GM06990 (cell line): ENCODE results near the gene KRTAP24-1.

Experiments used
- DNase-seq: peaks from one replicate; pipeline ENCODE4 v3.0.0-alpha.2; 2011; ENCODE audit not compliant: insufficient read length; ENCODE audit errors: extremely low read depth
- H3K27me3 ChIP-seq: replicated peaks from 2 replicates; pipeline ENCODE4 v1.6.0; 2011; ENCODE audit warnings: low read length; ENCODE audit not compliant: control insufficient read depth, insufficient read depth
- H3K36me3 ChIP-seq: 2 replicates; pipeline ENCODE4 v1.5.1; 2011; ENCODE audit warnings: low read length; ENCODE audit not compliant: control insufficient read depth, insufficient read depth
- H3K4me3 ChIP-seq: replicated peaks from 2 replicates; pipeline ENCODE4 v1.5.1; 2011; ENCODE audit warnings: low read depth, mild to moderate bottlenecking, control low read depth, low read length
- TF ChIP-seq, protein P1 (sequence below): IDR thresholded peaks from 2 replicates; pipeline ENCODE4 v1.5.1; 2011; ENCODE audit warnings: low read length, control low read depth, mild to moderate bottlenecking, inconsistent platforms; ENCODE audit not compliant: insufficient read depth, poor library complexity, severe bottlenecking

The KRTAP24-1 gene

DNA sequence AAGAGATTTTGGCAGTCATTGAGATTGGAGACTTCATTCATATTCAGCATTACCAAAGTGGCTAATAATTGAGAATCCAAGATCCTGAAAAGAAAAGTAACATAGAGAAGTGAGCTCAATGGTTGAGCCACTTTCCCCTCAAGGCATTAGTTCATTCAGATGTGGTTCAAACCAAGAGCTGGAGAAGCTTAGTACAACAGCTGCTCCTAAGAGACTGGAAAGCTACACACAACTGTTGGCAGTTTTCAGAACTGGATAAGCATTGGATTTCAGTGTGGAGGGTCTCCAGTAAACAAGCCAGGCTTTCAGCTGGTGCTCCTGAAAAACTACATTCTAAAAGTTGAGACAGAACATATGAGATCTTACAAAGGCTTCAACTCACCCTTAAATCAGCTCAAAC lies 37.7 kb downstream of the KRTAP24-1 start:
- no peak overlapping the region for H3K4me3 ChIP-seq
- TF ChIP-seq, protein P1, sequence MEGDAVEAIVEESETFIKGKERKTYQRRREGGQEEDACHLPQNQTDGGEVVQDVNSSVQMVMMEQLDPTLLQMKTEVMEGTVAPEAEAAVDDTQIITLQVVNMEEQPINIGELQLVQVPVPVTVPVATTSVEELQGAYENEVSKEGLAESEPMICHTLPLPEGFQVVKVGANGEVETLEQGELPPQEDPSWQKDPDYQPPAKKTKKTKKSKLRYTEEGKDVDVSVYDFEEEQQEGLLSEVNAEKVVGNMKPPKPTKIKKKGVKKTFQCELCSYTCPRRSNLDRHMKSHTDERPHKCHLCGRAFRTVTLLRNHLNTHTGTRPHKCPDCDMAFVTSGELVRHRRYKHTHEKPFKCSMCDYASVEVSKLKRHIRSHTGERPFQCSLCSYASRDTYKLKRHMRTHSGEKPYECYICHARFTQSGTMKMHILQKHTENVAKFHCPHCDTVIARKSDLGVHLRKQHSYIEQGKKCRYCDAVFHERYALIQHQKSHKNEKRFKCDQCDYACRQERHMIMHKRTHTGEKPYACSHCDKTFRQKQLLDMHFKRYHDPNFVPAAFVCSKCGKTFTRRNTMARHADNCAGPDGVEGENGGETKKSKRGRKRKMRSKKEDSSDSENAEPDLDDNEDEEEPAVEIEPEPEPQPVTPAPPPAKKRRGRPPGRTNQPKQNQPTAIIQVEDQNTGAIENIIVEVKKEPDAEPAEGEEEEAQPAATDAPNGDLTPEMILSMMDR = no peak
- no peaks in the 10 kb centered on the region for H3K27me3 ChIP-seq
- no peak for DNase-seq
- H3K36me3 ChIP-seq = no peaks in the 10 kb centered on the region

DNA sequence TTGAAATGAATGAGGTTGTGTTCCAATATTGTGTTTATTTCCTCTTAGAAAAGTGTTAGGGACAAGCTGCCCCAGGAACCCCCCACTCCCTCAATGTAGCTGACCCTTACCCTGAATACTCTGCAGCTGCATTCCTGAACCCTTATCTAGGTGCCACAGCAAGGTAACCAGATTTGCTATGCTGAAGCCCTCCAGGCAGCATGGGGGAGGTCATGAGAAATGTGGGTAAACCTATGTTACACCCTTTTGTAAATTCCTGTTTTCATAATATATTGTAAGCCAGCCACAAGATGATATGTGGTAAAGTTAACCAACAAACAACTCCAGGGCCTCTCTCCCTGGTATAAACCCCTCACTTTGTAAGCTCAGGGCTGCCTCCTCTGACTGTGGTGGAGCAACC lies 39.1 kb downstream of the KRTAP24-1 start:
- no peak for DNase-seq
- H3K4me3 ChIP-seq = no peak overlapping the region
- H3K27me3 ChIP-seq = no peaks in the 10 kb centered on the region
- no peaks in the 10 kb centered on the region for H3K36me3 ChIP-seq
- TF ChIP-seq, protein P1 = no peak

DNA sequence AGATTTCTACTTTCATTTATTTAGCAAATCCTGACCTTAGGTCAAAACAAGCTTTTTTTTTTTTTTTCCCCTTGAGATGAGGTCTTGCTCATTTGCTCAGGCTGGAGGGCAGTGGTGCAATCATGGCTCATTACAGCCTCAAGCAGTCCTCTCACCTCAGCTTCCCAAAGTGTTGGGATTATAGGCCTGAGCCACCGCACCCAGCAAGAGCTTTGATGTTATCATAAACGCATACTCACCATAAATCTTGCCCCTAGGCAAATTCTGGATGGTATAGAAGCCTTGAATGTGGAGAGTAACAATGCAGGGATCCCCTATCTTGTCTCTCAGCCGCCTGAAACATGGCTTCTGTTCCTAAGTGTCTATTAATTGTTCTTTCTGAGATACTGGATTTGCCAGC lies 42.1 kb downstream of the KRTAP24-1 start:
- TF ChIP-seq, protein P1 = no peak
- H3K4me3 ChIP-seq = no peak overlapping the region
- no peaks in the 10 kb centered on the region for H3K36me3 ChIP-seq
- no peaks in the 10 kb centered on the region for H3K27me3 ChIP-seq
- no peak for DNase-seq

DNA sequence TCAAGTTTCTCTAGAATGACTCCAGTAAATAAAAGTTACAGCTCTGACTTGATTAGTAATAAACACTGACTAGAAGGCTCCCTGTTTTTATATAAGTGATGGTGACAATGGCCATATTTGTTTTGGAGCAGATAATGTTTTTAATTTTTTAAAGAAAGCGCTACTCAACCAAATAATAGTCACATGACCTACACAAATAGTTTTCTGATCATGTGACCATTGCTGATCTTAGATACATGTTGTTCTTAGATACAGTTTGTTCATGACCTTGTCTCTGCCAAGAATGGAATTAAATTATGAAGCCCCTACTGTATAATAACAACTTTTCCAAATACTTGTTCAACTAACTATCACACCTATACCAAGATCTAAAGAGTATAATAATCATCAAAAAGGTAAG lies 44.6 kb downstream of the KRTAP24-1 start:
- Histone ChIP-seq H3K27me3 (no peaks in the 10 kb centered on the region), H3K4me3 (no peak overlapping the region), H3K36me3 (no peaks in the 10 kb centered on the region)
- no peak for DNase-seq
- TF ChIP-seq, protein P1 = no peak

DNA sequence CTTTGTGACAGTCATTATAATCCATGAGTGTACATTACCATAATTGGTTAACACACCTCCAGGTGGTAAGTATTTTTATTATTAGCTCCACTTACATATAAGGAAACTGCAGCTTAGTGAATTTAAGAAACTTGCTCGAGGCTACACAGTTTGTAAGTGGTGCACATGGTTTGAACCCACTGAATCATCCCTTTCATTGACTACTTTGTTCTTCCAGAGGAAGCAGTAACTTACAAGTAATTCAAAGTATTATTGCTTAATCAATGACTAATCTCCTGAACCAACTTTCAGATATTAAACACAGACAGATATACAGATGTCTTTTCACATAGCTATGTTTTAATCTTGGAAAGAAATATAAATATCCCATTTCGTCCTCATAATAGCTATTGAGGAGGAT lies 48.1 kb downstream of the KRTAP24-1 start:
- Histone ChIP-seq H3K4me3 (no peak overlapping the region), H3K27me3 (no peaks in the 10 kb centered on the region), H3K36me3 (no peaks in the 10 kb centered on the region)
- no peak for DNase-seq
- TF ChIP-seq, protein P1 = no peak

DNA sequence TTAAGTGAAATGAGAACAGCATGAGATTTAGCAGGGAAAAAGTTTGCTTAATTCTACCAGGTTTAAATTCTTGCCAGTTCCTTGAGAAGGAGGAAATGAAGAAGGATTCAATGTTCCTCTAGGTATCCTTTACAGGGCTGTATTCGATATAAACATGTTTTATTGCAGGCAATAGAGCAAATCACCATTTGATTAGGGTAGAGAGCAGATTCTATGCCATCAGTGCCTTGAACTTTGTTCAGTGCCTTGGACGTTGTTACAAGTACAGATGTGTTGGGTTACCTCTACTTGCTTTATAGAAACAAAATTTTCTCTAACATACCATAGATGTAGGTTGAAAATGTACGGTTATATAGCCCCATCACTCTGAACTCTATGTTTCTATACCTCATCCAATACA lies 48.7 kb downstream of the KRTAP24-1 start:
- no peaks in the 10 kb centered on the region for H3K27me3 ChIP-seq
- no peak for DNase-seq
- no peak overlapping the region for H3K4me3 ChIP-seq
- no peaks in the 10 kb centered on the region for H3K36me3 ChIP-seq
- TF ChIP-seq, protein P1 = no peak
